GM04504 (cell line): ENCODE measurements around the gene IL31RA.

Experiments
- DNase-seq: peaks from one replicate; pipeline ENCODE4 v3.0.0-alpha.2; 2012; ENCODE audit warnings: low read depth

IL31RA gene

GRCh38 chr5:55903121-55903701 is 52.1 kb downstream of the IL31RA start:
- no peak for DNase-seq

GRCh38 chr5:55904152-55904551 is 53.0 kb downstream of the IL31RA start:
- no peak for DNase-seq

GRCh38 chr5:55905251-55905650 is 54.1 kb downstream of the IL31RA start:
- DNase-seq, result no peak

GRCh38 chr5:55907927-55908326 is 56.8 kb downstream of the IL31RA start:
- no peak for DNase-seq

- no peak for DNase-seq
These were observed 57.6 kb downstream of the IL31RA start for GRCh38 chr5:55908804-55909203.

GRCh38 chr5:55911784-55912653 is 60.9 kb downstream of the IL31RA start:
- no peak for DNase-seq

GRCh38 chr5:55913466-55914413 is 62.6 kb downstream of the IL31RA start:
- DNase-seq, result no peak

- no peak for DNase-seq
These were observed 63.8 kb downstream of the IL31RA start for GRCh38 chr5:55914971-55915370.

GRCh38 chr5:55915783-55916182 is 64.6 kb downstream of the IL31RA start:
- no peak for DNase-seq

GRCh38 chr5:55916986-55917385 is 65.8 kb downstream of the IL31RA start:
- no peak for DNase-seq

GRCh38 chr5:55917402-55918086 is 66.4 kb downstream of the IL31RA start:
- no peak for DNase-seq

GRCh38 chr5:55918087-55919035 is 67.2 kb downstream of the IL31RA start:
- no peak for DNase-seq

GRCh38 chr5:55919625-55920024 is 68.5 kb downstream of the IL31RA start:
- no peak for DNase-seq

GRCh38 chr5:55920784-55921183 is 69.6 kb downstream of the IL31RA start:
- no peak for DNase-seq

- DNase-seq, result no peak
These were observed 70.5 kb downstream of the IL31RA start for GRCh38 chr5:55921617-55922016.

GRCh38 chr5:55923177-55923771 is 72.1 kb downstream of the IL31RA start:
- DNase-seq, result no peak

GRCh38 chr5:55923865-55924500 is 72.8 kb downstream of the IL31RA start:
- DNase-seq, result no peak

- DNase-seq, result no peak
These were observed 73.6 kb downstream of the IL31RA start for GRCh38 chr5:55924744-55925143.

GRCh38 chr5:55925181-55925580 is 74.0 kb downstream of the IL31RA start:
- DNase-seq, result no peak

GRCh38 chr5:55925712-55926111 is 74.6 kb downstream of the IL31RA start:
- no peak for DNase-seq
